IMR-90 (cell line): Measurements from ENCODE around the gene ZNF19. TPM values are rescaled to one million over a fixed set of nuclear protein-coding genes. Genes with fewer than 3 reads are reported as not detected.

Experiments
- ATAC-seq: fragments of 200-7000 bp; cut with Tn5 transposase; 2 replicates; pipeline ENCODE4 v1.9.1; 2020; ENCODE audit warnings: low read depth, mild to moderate bottlenecking, moderate library complexity
- BruUV-seq: library from RNA; stranded (reverse); fragments of 400-500 nt; replicated peaks from 2 replicates; lab custom pipeline; 2021; lab: Mats Ljungman, UMichigan
- CTCF ChIA-PET: fragments of 300-600 bp; formaldehyde crosslinking; extraction: SDS; loops from one replicate; lab custom pipeline; 2021; ENCODE audit warnings: antibody characterized with exemption; lab: Yijun Ruan, JAX
- POLR2A ChIA-PET: fragments of 300-600 bp; sonication (Branson Sonifier 250); formaldehyde crosslinking; loops from one replicate; lab custom pipeline; 2022; ENCODE audit warnings: antibody characterized with exemption; ENCODE audit not compliant: unreplicated experiment; lab: Charles Lee
- DNase-seq: peaks from one replicate; pipeline ENCODE4 v3.0.0; 2013
- H2AFZ ChIP-seq: replicated peaks from 2 replicates; pipeline ENCODE3; 2013; ENCODE audit warnings: low read length, mild to moderate bottlenecking; ENCODE audit not compliant: poor library complexity
- H2AK5ac ChIP-seq: 2 replicates; pipeline ENCODE4 v1.6.1; 2013; ENCODE audit warnings: low read depth, low read length, inconsistent platforms
- H2AK9ac ChIP-seq: replicated peaks from 2 replicates; pipeline ENCODE3; 2013; ENCODE audit warnings: mild to moderate bottlenecking, low read depth, low read length, moderate library complexity; ENCODE audit not compliant: poor library complexity
- H2BK120ac ChIP-seq: 2 replicates; pipeline ENCODE4 v1.6.1; 2013; ENCODE audit warnings: low read depth, low read length, inconsistent platforms
- H2BK15ac ChIP-seq: 3 replicates; pipeline ENCODE4 v1.6.1; 2013; ENCODE audit warnings: low read depth, low read length, inconsistent platforms
- H2BK20ac ChIP-seq: 2 replicates; pipeline ENCODE4 v1.6.1; 2013; ENCODE audit warnings: low read depth, mild to moderate bottlenecking, inconsistent platforms, low read length, moderate library complexity
- H2BK5ac ChIP-seq: 2 replicates; pipeline ENCODE4 v1.6.1; 2013; ENCODE audit warnings: mild to moderate bottlenecking, low read depth, low read length, inconsistent platforms; ENCODE audit not compliant: poor library complexity, severe bottlenecking
- H3K14ac ChIP-seq: replicated peaks from 2 replicates; pipeline ENCODE4 v1.6.1; 2013; ENCODE audit warnings: low read depth, low read length, inconsistent platforms
- H3K18ac ChIP-seq: 2 replicates; pipeline ENCODE4 v1.6.1; 2013; ENCODE audit warnings: low read depth, low read length, control low read depth
- H3K23ac ChIP-seq: 2 replicates; pipeline ENCODE4 v1.6.1; 2013; ENCODE audit warnings: low read depth, low read length, inconsistent platforms
- H3K27ac ChIP-seq: 2 replicates; pipeline ENCODE4 v1.5.1; 2013; ENCODE audit warnings: mild to moderate bottlenecking, control low read depth, low read length; ENCODE audit not compliant: insufficient read depth
- H3K27me3 ChIP-seq: 2 replicates; pipeline ENCODE4 v1.6.1; 2013; ENCODE audit warnings: low read length; ENCODE audit not compliant: control insufficient read depth, insufficient read depth
- H3K36me3 ChIP-seq: 2 replicates; pipeline ENCODE4 v1.6.1; 2013; ENCODE audit warnings: low read length, mixed read lengths; ENCODE audit not compliant: control insufficient read depth, insufficient read depth
- H3K4ac ChIP-seq: 2 replicates; pipeline ENCODE4 v1.6.1; 2013; ENCODE audit warnings: low read depth, low read length, inconsistent platforms
- H3K4me1 ChIP-seq: 2 replicates; pipeline ENCODE4 v1.6.1; 2013; ENCODE audit warnings: low read length, mixed read lengths; ENCODE audit not compliant: control insufficient read depth, insufficient read depth
- H3K4me2 ChIP-seq: 2 replicates; pipeline ENCODE4 v1.6.1; 2013; ENCODE audit warnings: low read depth, mild to moderate bottlenecking, control low read depth, low read length, moderate library complexity
- H3K4me3 ChIP-seq: 2 replicates; pipeline ENCODE4 v1.5.1; 2013; ENCODE audit warnings: low read depth, mild to moderate bottlenecking, control low read depth, low read length, moderate library complexity; ENCODE audit not compliant: insufficient read depth
- H3K56ac ChIP-seq: 2 replicates; pipeline ENCODE4 v1.6.1; 2013; ENCODE audit warnings: low read length, inconsistent platforms; ENCODE audit not compliant: insufficient read depth; ENCODE audit errors: extremely low read depth
- H3K79me1 ChIP-seq, 2 experiments: 2 replicates each; pipeline ENCODE4 v1.6.1; 2013; ENCODE audit warnings: low read length in 2 of 2, inconsistent platforms in 1 of 2, low read depth in 1 of 2
- H3K9ac ChIP-seq: 2 replicates; pipeline ENCODE4 v1.6.1; 2013; ENCODE audit warnings: low read depth, low read length, control low read depth
- H3K9me1 ChIP-seq: 2 replicates; pipeline ENCODE4 v1.6.1; 2013; ENCODE audit warnings: low read length, inconsistent platforms; ENCODE audit not compliant: insufficient read depth
- H3K9me3 ChIP-seq: 2 replicates; pipeline ENCODE4 v1.6.1; 2013; ENCODE audit warnings: low read length; ENCODE audit not compliant: control insufficient read depth, insufficient read depth
- H4K20me1 ChIP-seq: 2 replicates; pipeline ENCODE4 v1.6.1; 2013; ENCODE audit warnings: low read length, inconsistent platforms; ENCODE audit not compliant: insufficient read depth
- H4K5ac ChIP-seq: 2 replicates; pipeline ENCODE4 v1.6.1; 2013; ENCODE audit warnings: mild to moderate bottlenecking, low read depth, low read length, control low read depth
- H4K8ac ChIP-seq, 2 experiments: 2 replicates each; pipeline ENCODE4 v1.6.1; 2013; ENCODE audit warnings: low read depth in 2 of 2, low read length in 2 of 2, control low read depth in 1 of 2, inconsistent platforms in 1 of 2
- H4K91ac ChIP-seq: 2 replicates; pipeline ENCODE4 v1.6.1; 2013; ENCODE audit warnings: low read depth, low read length, inconsistent platforms; ENCODE audit not compliant: insufficient read depth
- CEBPB ChIP-seq: IDR thresholded peaks from 2 replicates; pipeline ENCODE4 v1.6.1; 2012; ENCODE audit warnings: low read depth, low read length, improper control_type of control experiment
- ELK1 ChIP-seq: fragments of 150-350 bp; IDR thresholded peaks from 2 replicates; pipeline ENCODE4 v1.6.1; 2016; ENCODE audit warnings: low read depth, mild to moderate bottlenecking, low read length, moderate library complexity, borderline replicate concordance
- FOS ChIP-seq: fragments of 150-350 bp; IDR thresholded peaks from 2 replicates; pipeline ENCODE4 v1.6.1; 2016; ENCODE audit warnings: low read depth, low read length
- NFE2L2 ChIP-seq: fragments of 150-350 bp; IDR thresholded peaks from 2 replicates; pipeline ENCODE4 v1.6.1; 2016; ENCODE audit warnings: low read depth, mild to moderate bottlenecking, low read length
- POLR2A ChIP-seq: IDR thresholded peaks from 2 replicates; pipeline ENCODE4 v1.6.1; 2012; ENCODE audit warnings: mild to moderate bottlenecking, low read depth, low read length
- RAD21 ChIP-seq: IDR thresholded peaks from 2 replicates; pipeline ENCODE4 v1.6.1; 2012; ENCODE audit warnings: low read length, improper control_type of control experiment
- RCOR1 ChIP-seq: IDR thresholded peaks from 2 replicates; pipeline ENCODE4 v1.6.1; 2012; ENCODE audit warnings: mild to moderate bottlenecking, low read length, improper control_type of control experiment; ENCODE audit not compliant: insufficient replicate concordance
- RFX5 ChIP-seq: IDR thresholded peaks from 2 replicates; pipeline ENCODE4 v1.8.0; 2012; ENCODE audit warnings: low read depth, mild to moderate bottlenecking, low read length, moderate library complexity
- SMC3 ChIP-seq: fragments of 150-350 bp; IDR thresholded peaks from 2 replicates; pipeline ENCODE4 v1.6.1; 2016; ENCODE audit warnings: low read depth, mild to moderate bottlenecking, antibody characterized with exemption, low read length, moderate library complexity
- WGBS, 2 experiments: methylation state at CpG; one replicate each; pipeline versions ENCODE4 v1.1.5 to v1.1.7; 2013; ENCODE audit warnings: missing lambda C conversion rate in 2 of 2; ENCODE audit not compliant: insufficient read length in 1 of 2; ENCODE audit errors: extremely low coverage in 2 of 2; 5-methylcytosine and 5-hydroxymethylcytosine counted together
- dilution Hi-C: fragments of 300-500 bp; cut with HindIII; formaldehyde crosslinking; loops from one replicate; pipeline ENCODE4 v1.14.3; 2018; ENCODE audit warnings: low sequenced_read_pairs; ENCODE audit not compliant: unreplicated experiment
- in situ Hi-C: fragments of 300-500 bp; cut with MboI; formaldehyde crosslinking; loops from 3 replicates; pipeline ENCODE4 v1.14.3; 2019; ENCODE audit warnings: low sequenced_read_pairs, inconsistent platforms, mixed read lengths
- intact Hi-C: fragments of 100-400 bp; cut with micrococcal nuclease; formaldehyde crosslinking; loops from 2 replicates; pipeline ENCODE4 v1.10.0; 2022
- polyA plus RNA-seq, 3 experiments: library from polyadenylated mRNA; depleted of rRNA; stranded (reverse); fragments of >200 nt; gene quantifications; 2 replicates each; pipeline ENCODE4 v1.2.3, GENCODE V29; 2012; ENCODE audit warnings: low replicate concordance in 1 of 3
- total RNA-seq: library from RNA; depleted of rRNA; stranded (reverse); fragments of >200 nt; gene quantifications from 2 replicates; pipeline ENCODE4 v1.2.3, GENCODE V29; 2012

Gene ZNF19
- total and polyA plus RNA-seq, 2 of the 4 experiments (the other 2 are of a cell fraction) = 0.89 to 2.9 TPM

DNA sequence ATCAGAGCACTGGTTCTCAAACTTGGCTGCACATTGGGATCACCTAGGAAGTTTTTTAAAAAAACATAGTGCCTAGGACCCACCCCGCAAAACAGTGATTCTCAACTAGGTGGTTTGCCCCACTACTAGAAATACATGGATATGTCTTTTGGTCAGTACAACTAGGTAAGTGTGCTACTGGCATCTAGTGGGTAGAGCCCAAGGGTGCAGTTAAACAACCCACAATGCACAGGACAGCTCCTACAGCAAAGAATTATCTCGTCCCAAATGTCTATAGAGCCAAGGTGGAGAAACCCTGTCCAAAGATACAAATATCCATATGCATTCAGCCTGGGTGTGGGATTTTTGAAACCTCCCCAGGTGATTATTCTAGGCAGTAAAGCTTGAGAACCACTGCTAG lies 11.8 kb upstream of the ZNF19 start:
- H3K9ac ChIP-seq = no peak overlapping the region
- H3K4me2 ChIP-seq = no peak overlapping the region
- H2BK5ac ChIP-seq = no peak overlapping the region
- no peak overlapping the region for H3K4me3 ChIP-seq
- no peak overlapping the region for H2AK9ac ChIP-seq
- no CpG with 5 or more reads among the region's 2 CpGs for WGBS, 2 experiments
- H3K79me1 ChIP-seq = no peaks in the 10 kb centered on the region
- no peaks in the 10 kb centered on the region for H3K9me3 ChIP-seq
- no peak overlapping the region for H3K14ac ChIP-seq
- H4K20me1 ChIP-seq = no peaks in the 10 kb centered on the region
- BruUV-seq = no TSS peak
- H3K4ac ChIP-seq = no peak overlapping the region
- H3K9me1 ChIP-seq = no peaks in the 10 kb centered on the region
- H4K8ac ChIP-seq = no peak overlapping the region
- DNase-seq = no peak
- TF ChIP-seq ELK1 (no peak), FOS (no peak), CEBPB (no peak), RCOR1 (no peak), NFE2L2 (no peak), RAD21 (no peak), POLR2A (no peak), RFX5 (no peak), SMC3 (no peak)
- no peaks in the 10 kb centered on the region for H3K36me3 ChIP-seq
- CTCF ChIA-PET = interaction anchor here (1.2 to 4.8 kb wide), 3 partner anchors 11 to 110 kb away, joined by 4 to 40 read pairs (median 6); no protein-coding TSS in a partner anchor
- H3K27me3 ChIP-seq = no peaks in the 10 kb centered on the region; the same call in none of the 2 replicates
- dilution Hi-C loops (no loop called here), intact Hi-C loops (no loop called here), in situ Hi-C loops (loop anchor here (5.0 kb wide), 1 partner anchor 89 kb away; no protein-coding TSS in a partner anchor)
- POLR2A ChIA-PET = no interaction called here
- no peaks in the 10 kb centered on the region for H3K4me1 ChIP-seq
- ATAC-seq = no peak
- H2AFZ ChIP-seq = no peak overlapping the region
- H2BK15ac ChIP-seq = no peak overlapping the region
- H3K23ac ChIP-seq = no peak overlapping the region
- H3K56ac ChIP-seq = no peak overlapping the region
- H3K27ac ChIP-seq = no peak overlapping the region
- H3K18ac ChIP-seq = no peak overlapping the region
- H2BK120ac ChIP-seq = no peak overlapping the region
- H4K91ac ChIP-seq = no peak overlapping the region
- H4K5ac ChIP-seq = no peak overlapping the region
- H2BK20ac ChIP-seq = no peak overlapping the region
- H2AK5ac ChIP-seq = no peak overlapping the region
